CD4-positive, alpha-beta T cell treated with Interleukin-21 for 1 hour (primary cell): ENCODE measurements around the gene FKBP5.

ENCODE experiments used
- DNase-seq: peaks from one replicate; pipeline ENCODE4 v3.0.0-alpha.2; 2020

The FKBP5 gene

DNA sequence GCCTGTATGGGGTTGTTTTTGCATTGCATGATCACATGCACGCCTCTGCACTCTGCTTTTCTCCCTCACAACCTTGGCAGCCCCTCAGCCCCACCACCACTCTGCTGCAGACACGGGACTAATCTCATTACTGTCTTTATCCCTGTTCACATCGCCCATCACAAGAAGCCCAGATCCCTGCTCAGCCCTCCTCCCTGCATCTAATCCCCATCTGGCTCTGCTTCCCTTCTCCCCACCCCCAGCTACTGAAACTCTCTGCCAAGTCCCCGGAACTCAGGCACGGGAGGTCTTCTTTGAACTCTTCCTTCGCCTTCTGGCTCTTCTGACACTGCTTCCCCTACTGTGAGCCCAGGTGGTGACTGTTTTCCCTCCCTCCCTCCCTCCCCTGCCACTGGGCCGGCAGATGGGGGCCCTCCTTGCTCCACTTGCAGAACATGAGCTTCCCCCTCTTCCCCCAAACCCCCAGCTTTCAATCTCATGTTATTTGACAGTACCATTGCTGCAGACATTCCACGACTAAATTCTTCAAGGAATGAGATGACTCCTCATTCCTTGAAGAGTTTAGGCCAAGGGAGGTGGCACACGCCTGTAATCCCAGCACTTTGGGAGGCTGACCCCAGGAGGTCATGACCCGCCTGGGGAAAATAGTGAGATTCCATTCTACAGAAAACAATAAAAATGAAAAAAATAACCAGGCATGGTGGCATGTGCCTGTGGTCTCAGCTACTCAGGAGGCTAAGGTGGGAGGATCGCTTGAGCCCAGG lies 154.1 kb downstream of the FKBP5 start:
- no peak for DNase-seq

DNA sequence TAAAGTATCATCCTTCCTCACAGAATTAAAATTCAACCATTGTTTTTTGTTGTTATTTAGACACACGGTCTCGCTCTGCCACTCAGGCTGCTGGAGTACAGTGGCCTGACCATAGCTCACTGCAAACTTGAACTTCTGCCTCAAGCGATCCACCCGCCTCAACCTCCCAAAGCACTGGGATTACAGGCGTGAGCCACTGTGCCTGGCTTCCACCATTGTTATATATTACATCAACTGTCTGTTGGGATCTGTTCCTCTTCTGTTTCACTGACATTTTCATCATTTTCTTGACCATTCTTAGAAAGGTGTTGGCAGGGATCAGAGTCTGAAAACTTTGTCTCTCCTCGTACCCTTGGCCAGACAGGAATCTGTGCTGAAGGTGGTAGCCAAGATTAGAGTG lies 154.7 kb downstream of the FKBP5 start:
- no peak for DNase-seq

DNA sequence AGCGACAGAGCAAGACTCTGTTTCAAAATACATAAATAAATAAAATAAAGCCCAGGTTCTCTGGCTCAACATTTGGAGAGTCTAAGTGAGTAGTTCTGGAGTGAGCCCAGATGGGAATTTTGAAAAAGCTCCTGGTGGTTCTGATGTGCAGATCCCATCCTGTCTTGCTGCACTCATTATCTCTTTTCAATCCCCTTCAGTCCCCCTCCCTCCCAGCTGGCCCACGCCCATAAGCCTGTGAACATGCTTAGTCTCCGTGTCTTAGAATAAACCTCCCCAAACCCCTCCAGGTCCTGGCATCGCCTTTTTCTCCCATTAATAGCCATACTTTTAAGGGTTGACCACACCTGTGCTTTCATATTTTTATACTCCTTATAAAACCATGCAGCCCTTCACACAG lies 156.6 kb downstream of the FKBP5 start:
- DNase-seq = no peak

DNA sequence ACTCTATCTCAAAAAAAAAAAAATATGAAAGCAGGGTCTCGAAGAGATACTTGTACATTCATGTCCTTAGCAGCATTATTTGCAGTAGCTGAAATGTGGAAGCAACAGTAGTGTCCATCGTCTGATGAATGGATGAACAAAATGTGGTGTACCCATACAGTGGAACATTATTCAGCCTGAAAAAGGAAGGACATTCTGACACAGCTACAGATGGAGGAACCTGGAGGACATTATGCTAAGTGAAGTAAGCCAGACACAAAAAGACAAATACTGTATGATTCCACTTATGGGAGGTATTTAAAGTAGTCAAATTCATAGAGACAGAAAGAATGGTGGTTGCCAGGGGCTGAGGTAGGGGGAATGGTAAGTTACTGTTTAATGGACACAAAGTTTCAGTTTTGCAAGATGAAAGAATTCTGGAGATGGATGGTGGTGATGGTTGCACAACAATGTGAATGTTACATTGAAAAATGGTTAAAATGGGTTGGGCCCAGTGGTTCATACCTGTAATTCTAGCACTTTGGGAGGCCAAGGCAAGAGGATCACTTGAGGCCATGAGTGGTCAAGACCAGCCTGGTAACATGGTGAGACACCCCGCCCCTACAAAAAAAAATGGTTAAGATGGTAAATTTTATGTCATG lies 164.2 kb downstream of the FKBP5 start:
- DNase-seq = no peak
